ENCODE data around the gene RAPGEF6. TPM values are rescaled to one million over a fixed set of nuclear protein-coding genes. Genes with fewer than 3 reads are reported as not detected.

RAPGEF6 gene
- total and polyA plus RNA-seq, 9 of the 15 experiments (the other 6 are each of a cell fraction or from before 2014, with no cell fraction given) = 2.7 to 23.4 (median 12.7) TPM

GRCh38 chr5:131589510-131590348 is 45.3 kb downstream of the RAPGEF6 start:
- H2AFZ ChIP-seq (ENCODE audit: low read depth, low read length) = no peak overlapping the region
- BruUV-seq (replicated peaks) = no TSS peak
- DNase-seq (ENCODE audit: extremely low read depth in 1 of 4, low spot score in 3 of 4) (peak; percentile 29 to 65 (median 42)), FAIRE-seq (peak; percentile 82), ATAC-seq (peak; percentile 93)
- peaks cover 6% of the 10 kb centered on the region; the same call in 1 of the 3 replicates for H3K36me3 ChIP-seq (ENCODE audit: control insufficient read depth, insufficient read depth, low read length)
- no peak overlapping the region for H3K4me3 ChIP-seq
- H3K27me3 ChIP-seq (ENCODE audit: control insufficient read depth in 2 of 2, insufficient read depth in 2 of 2, low read length in 2 of 2) = no peaks in the 10 kb centered on the region
- POLR2A ChIA-PET = interaction anchor here (0.9 to 1.4 kb wide), 2 partner anchors 418 to 422 kb away, joined by 3 to 4 read pairs; partner anchors contain the start of gene ACSL6
- H3K9me1 ChIP-seq (ENCODE audit: control insufficient read depth, insufficient read depth, low read length) = no peaks in the 10 kb centered on the region
- CTCF ChIA-PET (ENCODE audit: low intra/inter-chr PET ratio) = interaction anchor here (0.6 to 3.8 kb wide), 4 partner anchors 31 to 473 kb away, joined by 3 to 28 read pairs (median 4); no protein-coding TSS in a partner anchor
- H3K9ac ChIP-seq (ENCODE audit: insufficient read depth in 1 of 2, low read depth in 2 of 2, low read length in 2 of 2) = no peak overlapping the region
- no peaks in the 10 kb centered on the region; a peak in 2 of 5 replicates for H3K4me1 ChIP-seq (replicated peaks in 1 of 2; ENCODE audit: control insufficient read depth in 2 of 2, insufficient read depth in 2 of 2, low read length in 2 of 2)
- no peak overlapping the region for H3K4me2 ChIP-seq (ENCODE audit: insufficient read depth, low read length)
- in situ Hi-C loops (cut with MboI) (no loop called here), intact Hi-C loops (cut with micrococcal nuclease) (loop anchor here (1.0 to 5.0 kb wide), 5 partner anchors 45 to 474 kb away; partner anchors contain the start of genes FNIP1 and RAPGEF6)
- H3K27ac ChIP-seq (ENCODE audit: extremely low read depth, low read depth, low read length) = no peak overlapping the region
- peaks cover 47% of the 10 kb centered on the region for H3K79me2 ChIP-seq (ENCODE audit: control insufficient read depth, insufficient read depth, low read length)
- 66% methylated on average over 5 of the region's 5 CpGs for WGBS (ENCODE audit: insufficient coverage, low coverage, missing lambda C conversion rate)
- H4K20me1 ChIP-seq (replicated peaks; ENCODE audit: control insufficient read depth, insufficient read depth, low read length) = no peaks in the 10 kb centered on the region
- no peaks in the 10 kb centered on the region for H3K9me3 ChIP-seq (replicated peaks; ENCODE audit: control insufficient read depth, insufficient read depth, low read depth, low read length)
- peak; percentile 41; the same call in 1 of the 2 replicates for TF ChIP-seq CC2D1A (IDR thresholded peaks at IDR 0.05)
- peak in 1 of 2 experiments; percentile 42; a peak in 2 of 4 replicates for TF ChIP-seq MAZ (CRISPR knock-in tag; conservative IDR thresholded peaks at IDR 0.05 in 1 of 2, IDR thresholded peaks at IDR 0.05 in 1 of 2)
- peak; percentile 73 for TF ChIP-seq MEIS2 (IDR thresholded peaks at IDR 0.05; ENCODE audit: partially characterized antibody)
- 0 out of 2 replicates have a peak, but pooled peaks have one; percentile 32 for TF ChIP-seq GABPB1 (CRISPR knock-in tag; IDR thresholded peaks at IDR 0.05)
- TF ChIP-seq CTCF (IDR thresholded peaks at IDR 0.05 in 2 of 3, conservative IDR thresholded peaks at IDR 0.05 in 1 of 3; ENCODE audit: insufficient read depth in 2 of 3, low read depth in 1 of 3, low read length in 3 of 3) = peak; percentile 70 to 87 (median 84)
- 0 out of 4 replicates have a peak, but pooled peaks of 1 of the 2 experiments have one; percentile 18 for TF ChIP-seq TEAD1 (CRISPR knock-in tag; IDR thresholded peaks at IDR 0.05)
- TF ChIP-seq SMC3 (conservative IDR thresholded peaks at IDR 0.05; ENCODE audit: insufficient read depth, low read depth, low read length) = peak; percentile 75
- no peak for TF ChIP-seq CHD2 (IDR thresholded peaks at IDR 0.05; ENCODE audit: low read depth, low read length)
- TF ChIP-seq DEAF1 (CRISPR knock-in tag; IDR thresholded peaks at IDR 0.05) = peak; percentile 77
- no peak for TF ChIP-seq CBX3 (IDR thresholded peaks at IDR 0.05; ENCODE audit: borderline replicate concordance in 1 of 2, low read length in 2 of 2)
- TF ChIP-seq RAD21 (CRISPR knock-in tag; conservative IDR thresholded peaks at IDR 0.05 in 1 of 2, IDR thresholded peaks at IDR 0.05 in 1 of 2) = peak; percentile 94 to 96
- TF ChIP-seq ATF3 (IDR thresholded peaks at IDR 0.05) = no peak
- TF ChIP-seq ATF3 (CRISPR knock-in tag; conservative IDR thresholded peaks at IDR 0.05) = no peak

All from K562 (cell line).